Endothelial cell of umbilical vein (primary cell): ENCODE measurements around the gene WNT10A. TPM values are rescaled to one million over a fixed set of nuclear protein-coding genes. Genes with fewer than 3 reads are reported as not detected.

Source experiments
- BruUV-seq: library from RNA; stranded (reverse); fragments of 400-500 nt; replicated peaks from 2 replicates; lab custom pipeline; 2021; lab: Mats Ljungman, UMichigan
- CTCF ChIA-PET: fragments of 300-600, 350-600 bp; sonication (Branson Sonifier 250); formaldehyde crosslinking; loops from one replicate; lab custom pipeline; 2021; ENCODE audit warnings: antibody characterized with exemption, inconsistent platforms; lab: Charles Lee
- POLR2A ChIA-PET: fragments of 300-600, 350-600 bp; sonication (Branson Sonifier 250); formaldehyde crosslinking; loops from one replicate; lab custom pipeline; 2021; ENCODE audit warnings: antibody characterized with exemption, inconsistent platforms; lab: Charles Lee
- DNase-seq: peaks from one replicate; pipeline ENCODE4 v3.0.0-alpha.2; 2011; ENCODE audit warnings: low read depth, low spot score
- FAIRE-seq: peaks from 2 replicates; lab custom pipeline; 2011; peaks lifted over from hg19 to GRCh38; lab: Jason Lieb, UNC
- H2AFZ ChIP-seq: 2 replicates; pipeline ENCODE4 v1.6.0; 2012; ENCODE audit warnings: low read depth, low read length, control low read depth, inconsistent platforms
- H3K27ac ChIP-seq: 2 replicates; pipeline ENCODE4 v1.5.1; 2011; ENCODE audit warnings: low read depth, mild to moderate bottlenecking, control low read depth, low read length, moderate library complexity; ENCODE audit not compliant: insufficient read depth
- H3K27me3 ChIP-seq, 2 experiments: 2 replicates each; pipeline versions ENCODE4 v1.6.0 to v1.6.1; 2011; ENCODE audit warnings: low read length in 2 of 2, mixed read lengths in 1 of 2; ENCODE audit not compliant: control insufficient read depth in 2 of 2, insufficient read depth in 2 of 2
- H3K36me3 ChIP-seq, 2 experiments: 2 replicates in 1 of 2; 3 replicates in 1 of 2; pipeline ENCODE4 v1.5.1; 2011; ENCODE audit warnings: low read length in 2 of 2, mild to moderate bottlenecking in 1 of 2, moderate library complexity in 1 of 2; ENCODE audit not compliant: control insufficient read depth in 2 of 2, insufficient read depth in 2 of 2; ENCODE audit errors: extremely low read depth in 1 of 2
- H3K4me1 ChIP-seq: 3 replicates; pipeline ENCODE4 v1.5.1; 2011; ENCODE audit warnings: mild to moderate bottlenecking, low read length; ENCODE audit not compliant: control insufficient read depth, insufficient read depth; ENCODE audit errors: extremely low read depth
- H3K4me2 ChIP-seq: 2 replicates; pipeline ENCODE4 v1.6.1; 2011; ENCODE audit warnings: low read length, control low read depth, mixed read lengths; ENCODE audit not compliant: insufficient read depth
- H3K4me3 ChIP-seq, 3 experiments: fragments of 200-600 bp in 1 of 3; sonication (generic), shearing (Covaris generic) in 1 of 3; replicated peaks in 1 of 3; 2 replicates each; pipeline ENCODE4 v1.5.1; 2011 to 2016; ENCODE audit warnings: control low read depth in 3 of 3, low read length in 3 of 3, mild to moderate bottlenecking in 2 of 3, inconsistent platforms in 1 of 3, low read depth in 1 of 3, moderate library complexity in 1 of 3; ENCODE audit not compliant: insufficient read depth in 1 of 3
- H3K79me2 ChIP-seq: 2 replicates; pipeline ENCODE4 v1.6.0; 2012; ENCODE audit warnings: low read length, inconsistent platforms; ENCODE audit not compliant: control insufficient read depth, insufficient read depth
- H3K9ac ChIP-seq: replicated peaks from 2 replicates; pipeline ENCODE3; 2011; ENCODE audit warnings: low read length, control low read depth; ENCODE audit not compliant: insufficient read depth; ENCODE audit errors: extremely low read depth
- H3K9me1 ChIP-seq: replicated peaks from 3 replicates; pipeline ENCODE4 v1.6.0; 2011; ENCODE audit warnings: mild to moderate bottlenecking, low read length; ENCODE audit not compliant: control insufficient read depth, insufficient read depth; ENCODE audit errors: extremely low read depth
- H3K9me3 ChIP-seq: replicated peaks from 2 replicates; pipeline ENCODE4 v1.5.1; 2012; ENCODE audit warnings: low read length, inconsistent platforms; ENCODE audit not compliant: control insufficient read depth, insufficient read depth
- H4K20me1 ChIP-seq: replicated peaks from 2 replicates; pipeline ENCODE3; 2011; ENCODE audit warnings: mild to moderate bottlenecking, low read length; ENCODE audit not compliant: control insufficient read depth, insufficient read depth; ENCODE audit errors: extremely low read depth
- EZH2 ChIP-seq: IDR thresholded peaks from 2 replicates; pipeline ENCODE4 v1.6.1; 2012; ENCODE audit warnings: borderline replicate concordance, low read depth, mild to moderate bottlenecking, moderate library complexity, low read length, inconsistent platforms; ENCODE audit not compliant: severe bottlenecking
- FOS ChIP-seq: IDR thresholded peaks from 2 replicates; pipeline ENCODE4 v1.6.1; 2011; ENCODE audit warnings: mild to moderate bottlenecking, low read length, moderate library complexity, borderline replicate concordance; ENCODE audit not compliant: insufficient read depth
- GATA2 ChIP-seq: IDR thresholded peaks from 2 replicates; pipeline ENCODE4 v1.7.0; 2011; ENCODE audit warnings: low read depth, mild to moderate bottlenecking, moderate library complexity, mixed read lengths, low read length; ENCODE audit not compliant: insufficient read length, insufficient read depth
- JUN ChIP-seq: IDR thresholded peaks from 2 replicates; pipeline ENCODE4 v1.6.1; 2011; ENCODE audit warnings: borderline replicate concordance, low read depth; ENCODE audit not compliant: insufficient read length, insufficient read depth
- MYC ChIP-seq: IDR thresholded peaks from one replicate; pipeline ENCODE4 v1.6.1; 2011; ENCODE audit warnings: mild to moderate bottlenecking, low read depth, low read length
- POLR2A ChIP-seq: IDR thresholded peaks from 2 replicates; pipeline ENCODE4 v1.6.1; 2012; ENCODE audit warnings: low read depth, mild to moderate bottlenecking, control low read depth, low read length
- POLR2AphosphoS5 ChIP-seq: IDR thresholded peaks from 2 replicates; pipeline ENCODE4 v1.6.1; 2012; ENCODE audit warnings: low read depth, mild to moderate bottlenecking, control low read depth, low read length, moderate library complexity; ENCODE audit not compliant: insufficient read depth
- dilution Hi-C: fragments of 300-500 bp; cut with MboI; formaldehyde crosslinking; loops from one replicate; pipeline ENCODE4 v1.15.0; 2019; ENCODE audit warnings: low sequenced_read_pairs; ENCODE audit not compliant: extremely low pct_ligation_motif_present
- intact Hi-C: fragments of 100-400 bp; cut with micrococcal nuclease; formaldehyde crosslinking; loops from one replicate; pipeline ENCODE4 v1.10.0; 2022
- polyA plus RNA-seq, 4 experiments: library from polyadenylated mRNA; depleted of rRNA in 3 of 4; stranded (reverse) in 3 of 4; unstranded in 1 of 4; fragments of >200 nt; gene quantifications; 2 replicates each; pipeline versions ENCODE4 v1.2.1 to v1.2.3, GENCODE V29; 2011 to 2012; ENCODE audit warnings: missing spikeins in 1 of 4
- total RNA-seq: library from RNA; stranded (reverse); gene quantifications from 2 replicates; pipeline ENCODE4 v1.2.3, GENCODE V29; 2021
- TF ChIP-seq, protein P1 (sequence below), 2 donors: IDR thresholded peaks; 1 replicate in 1 of 2; 2 replicates in 1 of 2; pipeline ENCODE4 v1.5.1; 2011; ENCODE audit warnings: low read length in 2 of 2, mild to moderate bottlenecking in 2 of 2, moderate library complexity in 2 of 2, control low read depth in 1 of 2, inconsistent platforms in 1 of 2, low read depth in 1 of 2; ENCODE audit not compliant: insufficient read depth in 1 of 2; ENCODE audit errors: extremely low read depth in 1 of 2
- TF ChIP-seq, protein P2 (sequence below): IDR thresholded peaks from 2 replicates; pipeline ENCODE4 v1.6.1; 2011; ENCODE audit not compliant: insufficient read depth, insufficient read length

Gene WNT10A
- total and polyA plus RNA-seq, 2 donors (not counting 3 experiments of a cell fraction or from before 2014, with no cell fraction given) = not detected

DNA sequence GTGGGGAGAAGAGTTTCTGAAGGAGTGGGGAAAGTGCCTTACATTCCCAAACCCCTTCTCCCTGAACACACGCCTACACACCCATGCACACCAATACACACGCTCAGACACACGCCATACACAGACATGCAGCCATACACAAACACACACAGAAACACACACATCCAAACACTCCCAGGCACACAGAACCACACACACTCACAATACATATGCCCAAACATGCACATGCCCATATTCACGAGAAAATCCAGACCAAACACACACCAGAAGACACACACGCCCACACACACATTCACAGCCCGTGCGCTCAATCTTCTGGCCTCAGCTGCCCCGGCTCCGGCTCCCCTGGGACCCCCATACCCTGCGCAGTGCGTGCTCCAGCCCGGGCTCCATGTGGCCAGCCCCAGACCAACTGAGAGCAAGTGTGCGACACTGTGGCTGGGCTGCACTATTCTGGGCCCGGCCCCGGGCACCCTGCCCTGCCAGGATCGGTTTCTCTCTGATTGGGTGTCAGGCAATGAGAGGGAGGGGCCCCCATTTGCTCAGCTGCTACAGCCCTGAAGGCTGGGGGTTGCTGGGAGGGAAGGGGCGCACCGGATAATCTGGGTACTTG is 49.2 kb upstream of the WNT10A start, which contains the start of gene PRKAG3:
Gene PRKAG3, minus strand, starts transcription at position 426 of the 613 bp plus-strand sequence.
- no peaks in the 10 kb centered on the region for H3K79me2 ChIP-seq
- dilution Hi-C loops (no loop called here), intact Hi-C loops (no loop called here)
- POLR2A ChIA-PET = no interaction called here
- no peaks in the 10 kb centered on the region for H3K36me3 ChIP-seq
- no peaks in the 10 kb centered on the region for H4K20me1 ChIP-seq
- peak within 1 kb of the TSS; percentile 87 for H2AFZ ChIP-seq
- no peaks in the 10 kb centered on the region for H3K9me1 ChIP-seq
- H3K27me3 ChIP-seq = no peaks in the 10 kb centered on the region
- no TSS peak for BruUV-seq
- H3K4me2 ChIP-seq = peak within 1 kb of the TSS; percentile 50
- CTCF ChIA-PET = interaction anchor here (1.2 to 3.5 kb wide), 4 partner anchors 8 to 121 kb away, joined by 3 to 44 read pairs (median 8); partner anchors contain the start of gene TTLL4
- TF ChIP-seq, protein P1, sequence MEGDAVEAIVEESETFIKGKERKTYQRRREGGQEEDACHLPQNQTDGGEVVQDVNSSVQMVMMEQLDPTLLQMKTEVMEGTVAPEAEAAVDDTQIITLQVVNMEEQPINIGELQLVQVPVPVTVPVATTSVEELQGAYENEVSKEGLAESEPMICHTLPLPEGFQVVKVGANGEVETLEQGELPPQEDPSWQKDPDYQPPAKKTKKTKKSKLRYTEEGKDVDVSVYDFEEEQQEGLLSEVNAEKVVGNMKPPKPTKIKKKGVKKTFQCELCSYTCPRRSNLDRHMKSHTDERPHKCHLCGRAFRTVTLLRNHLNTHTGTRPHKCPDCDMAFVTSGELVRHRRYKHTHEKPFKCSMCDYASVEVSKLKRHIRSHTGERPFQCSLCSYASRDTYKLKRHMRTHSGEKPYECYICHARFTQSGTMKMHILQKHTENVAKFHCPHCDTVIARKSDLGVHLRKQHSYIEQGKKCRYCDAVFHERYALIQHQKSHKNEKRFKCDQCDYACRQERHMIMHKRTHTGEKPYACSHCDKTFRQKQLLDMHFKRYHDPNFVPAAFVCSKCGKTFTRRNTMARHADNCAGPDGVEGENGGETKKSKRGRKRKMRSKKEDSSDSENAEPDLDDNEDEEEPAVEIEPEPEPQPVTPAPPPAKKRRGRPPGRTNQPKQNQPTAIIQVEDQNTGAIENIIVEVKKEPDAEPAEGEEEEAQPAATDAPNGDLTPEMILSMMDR (IDR thresholded peaks at IDR 0.05; ENCODE audit: extremely low read depth in 1 of 2, insufficient read depth in 1 of 2, low read depth in 1 of 2, low read length in 2 of 2) = no peak
- TF ChIP-seq POLR2A = no peak
- TF ChIP-seq, protein P2, sequence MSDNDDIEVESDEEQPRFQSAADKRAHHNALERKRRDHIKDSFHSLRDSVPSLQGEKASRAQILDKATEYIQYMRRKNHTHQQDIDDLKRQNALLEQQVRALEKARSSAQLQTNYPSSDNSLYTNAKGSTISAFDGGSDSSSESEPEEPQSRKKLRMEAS = no peak
- TF ChIP-seq MYC = no peak
- no peak for TF ChIP-seq POLR2AphosphoS5
- TF ChIP-seq FOS = no peak
- no peak for TF ChIP-seq EZH2
- TF ChIP-seq JUN = no peak
- no peak for TF ChIP-seq GATA2
- peak within 1 kb of the TSS; percentile 8 for H3K9ac ChIP-seq
- no peak for FAIRE-seq
- no peak within 1 kb of the TSS for H3K4me3 ChIP-seq
- H3K27ac ChIP-seq = peak within 1 kb of the TSS; percentile 65
- no peaks in the 10 kb centered on the region for H3K9me3 ChIP-seq
- peaks cover 17% of the 10 kb centered on the region for H3K4me1 ChIP-seq
- no peak for DNase-seq
